HEK293 (cell line): Measurements from ENCODE around the gene MFAP3.

Experiments
- CTCF ChIA-PET: fragments of 350-600 bp; formaldehyde crosslinking; extraction: SDS; loops from one replicate; lab custom pipeline; 2021; ENCODE audit warnings: antibody characterized with exemption; lab: Yijun Ruan, JAX
- POLR2A ChIA-PET: fragments of 300-600 bp; formaldehyde crosslinking; extraction: SDS; loops from one replicate; lab custom pipeline; 2020; ENCODE audit warnings: antibody characterized with exemption, inconsistent platforms; lab: Yijun Ruan, JAX
- H3K27ac ChIP-seq: fragments of 200-500 bp; sonication (Bioruptor generic); 2 replicates; pipeline ENCODE4 v1.5.1; 2014; ENCODE audit warnings: low read depth, low read length, control low read depth, inconsistent platforms; ENCODE audit errors: extremely low read depth
- H3K36me3 ChIP-seq, 2 experiments: fragments of 200-500 bp in 1 of 2; sonication (Bioruptor generic) in 1 of 2; 1 replicate in 1 of 2; 2 replicates in 1 of 2; pipeline ENCODE4 v1.5.1; 2014 to 2017; ENCODE audit warnings: inconsistent platforms in 2 of 2, low read length in 2 of 2; ENCODE audit not compliant: control insufficient read depth in 2 of 2, insufficient read depth in 1 of 2
- H3K4me1 ChIP-seq: fragments of 200-500 bp; sonication (Bioruptor generic); 2 replicates; pipeline ENCODE4 v1.5.1; 2014; ENCODE audit warnings: mild to moderate bottlenecking, low read length, inconsistent platforms; ENCODE audit not compliant: control insufficient read depth, insufficient read depth
- H3K4me3 ChIP-seq: 2 replicates; pipeline ENCODE4 v1.5.1; 2011; ENCODE audit warnings: low read depth, mild to moderate bottlenecking, control low read depth, low read length, moderate library complexity
- H3K9me3 ChIP-seq: fragments of 200-500 bp; sonication (Bioruptor generic); 2 replicates; pipeline ENCODE4 v1.5.1; 2014; ENCODE audit warnings: low read depth, low read length, inconsistent platforms; ENCODE audit not compliant: control insufficient read depth, insufficient read depth
- AEBP2 ChIP-seq: fragments of 450-650 bp; formaldehyde crosslinking; IDR thresholded peaks from 2 replicates; pipeline ENCODE4 v1.5.1; 2016; ENCODE audit warnings: missing biosample characterization, missing genetic modification characterization, borderline replicate concordance
- ATF2 ChIP-seq: fragments of 450-650 bp; formaldehyde crosslinking; IDR thresholded peaks from 2 replicates; pipeline ENCODE4 v1.5.1; 2016; ENCODE audit warnings: missing biosample characterization, missing genetic modification characterization, low read depth
- BCL11A ChIP-seq: fragments of 450-650 bp; formaldehyde crosslinking; IDR thresholded peaks from 2 replicates; pipeline ENCODE4 v1.5.1; 2016; ENCODE audit warnings: low read depth, missing biosample characterization, missing genetic modification characterization
- PATZ1 ChIP-seq: fragments of 450-650 bp; formaldehyde crosslinking; IDR thresholded peaks from 2 replicates; pipeline ENCODE4 v1.5.1; 2016; ENCODE audit warnings: missing biosample characterization, missing genetic modification characterization
- REST ChIP-seq: fragments of 450-650 bp; formaldehyde crosslinking; IDR thresholded peaks from 2 replicates; pipeline ENCODE4 v1.5.1; 2016; ENCODE audit warnings: missing biosample characterization, missing genetic modification characterization
- ZNF140 ChIP-seq: fragments of 450-650 bp; formaldehyde crosslinking; IDR thresholded peaks from 2 replicates; pipeline ENCODE4 v1.5.1; 2016; ENCODE audit warnings: missing biosample characterization, missing genetic modification characterization
- ZNF292 ChIP-seq: fragments of 450-650 bp; formaldehyde crosslinking; IDR thresholded peaks from 2 replicates; pipeline ENCODE4 v1.5.1; 2016; ENCODE audit warnings: low read depth, missing biosample characterization, missing genetic modification characterization, borderline replicate concordance
- ZNF398 ChIP-seq: fragments of 450-650 bp; formaldehyde crosslinking; IDR thresholded peaks from 2 replicates; pipeline ENCODE4 v1.5.1; 2017; ENCODE audit warnings: missing biosample characterization, missing genetic modification characterization
- ZNF518A ChIP-seq: fragments of 450-650 bp; formaldehyde crosslinking; conservative IDR thresholded peaks from 2 replicates; pipeline ENCODE4 v1.5.1; 2016; ENCODE audit warnings: low read depth, missing biosample characterization, missing genetic modification characterization
- ZNF585B ChIP-seq: fragments of 450-650 bp; formaldehyde crosslinking; IDR thresholded peaks from 2 replicates; pipeline ENCODE4 v1.5.1; 2016; ENCODE audit warnings: missing biosample characterization, missing genetic modification characterization
- ZNF707 ChIP-seq: fragments of 450-650 bp; formaldehyde crosslinking; IDR thresholded peaks from 2 replicates; pipeline ENCODE4 v1.5.1; 2016; ENCODE audit warnings: missing biosample characterization, missing genetic modification characterization
- ZNF791 ChIP-seq: fragments of 450-650 bp; formaldehyde crosslinking; IDR thresholded peaks from 2 replicates; pipeline ENCODE4 v1.5.1; 2016; ENCODE audit warnings: missing biosample characterization, missing genetic modification characterization
- ZSCAN23 ChIP-seq: fragments of 450-650 bp; formaldehyde crosslinking; IDR thresholded peaks from 2 replicates; pipeline ENCODE4 v1.5.1; 2016; ENCODE audit warnings: missing biosample characterization, missing genetic modification characterization

MFAP3 gene

GRCh38 chr5:154053468-154053867, 14.7 kb downstream of the MFAP3 start:
- no peak for TF ChIP-seq ZSCAN23 (tag by site-specific recombination)
- TF ChIP-seq ZNF398 (tag by site-specific recombination) = no peak
- no peak for TF ChIP-seq REST (tag by site-specific recombination)
- TF ChIP-seq ZNF140 (tag by site-specific recombination) = no peak
- no peak for TF ChIP-seq ZNF585B (tag by site-specific recombination)
- Histone ChIP-seq H3K9me3 (no peaks in the 10 kb centered on the region), H3K27ac (no peak overlapping the region), H3K36me3 (peaks cover 0 to 33% of the 10 kb centered on the region in 2 experiments; a peak in 2 of 3 replicates), H3K4me3 (no peak overlapping the region), H3K4me1 (peaks cover 16% of the 10 kb centered on the region)
- ChIA-PET POLR2A (interaction anchor here (1.4 kb wide), 1 partner anchor 15 kb away, joined by 4 read pairs; the partner anchor contains the start of genes FAM114A2 and MFAP3), CTCF (no interaction called here)

GRCh38 chr5:154055201-154055600, 16.4 kb downstream of the MFAP3 start:
- H3K36me3 ChIP-seq = peaks cover 0 to 26% of the 10 kb centered on the region in 2 experiments; a peak in 2 of 3 replicates
- ChIA-PET CTCF (interaction anchor here (0.6 to 1.8 kb wide), 4 partner anchors 18 to 585 kb away, joined by 3 to 7 read pairs (median 4); no protein-coding TSS in a partner anchor), POLR2A (interaction anchor here (1.8 kb wide), 1 partner anchor 16 kb away, joined by 6 read pairs; the partner anchor contains the start of genes FAM114A2 and MFAP3)
- no peaks in the 10 kb centered on the region; the same call in 1 of the 2 replicates for H3K9me3 ChIP-seq
- H3K4me3 ChIP-seq = no peak overlapping the region
- H3K27ac ChIP-seq = no peak overlapping the region
- peaks cover 19% of the 10 kb centered on the region for H3K4me1 ChIP-seq
- TF ChIP-seq ZNF707 (no peak), BCL11A (no peak), ZNF791 (tag by site-specific recombination) (no peak), ATF2 (tag by site-specific recombination) (no peak), ZNF292 (tag by site-specific recombination) (no peak), REST (tag by site-specific recombination) (no peak), ZNF518A (tag by site-specific recombination) (no peak), PATZ1 (no peak), AEBP2 (tag by site-specific recombination) (no peak)
